Occipital lobe (tissue), 2 donors: Measurements from ENCODE around the gene ERRFI1. TPM values are rescaled to one million over a fixed set of nuclear protein-coding genes. Genes with fewer than 3 reads are reported as not detected.
A peak's percentile ranks its signal among the peaks of the same experiment; 100 is the strongest.

Experiments used
- DNase-seq: peaks from one replicate; lab custom pipeline; 2025; lab: John Stamatoyannopoulos, UW
- total RNA-seq: library from RNA; depleted of rRNA; stranded (reverse); fragments of >200 nt; gene quantifications from one replicate; pipeline ENCODE4 v1.2.3, GENCODE V29; 2014

Gene ERRFI1
- total RNA-seq, 1 donor from 2014 or later = 19.7 TPM

DNA sequence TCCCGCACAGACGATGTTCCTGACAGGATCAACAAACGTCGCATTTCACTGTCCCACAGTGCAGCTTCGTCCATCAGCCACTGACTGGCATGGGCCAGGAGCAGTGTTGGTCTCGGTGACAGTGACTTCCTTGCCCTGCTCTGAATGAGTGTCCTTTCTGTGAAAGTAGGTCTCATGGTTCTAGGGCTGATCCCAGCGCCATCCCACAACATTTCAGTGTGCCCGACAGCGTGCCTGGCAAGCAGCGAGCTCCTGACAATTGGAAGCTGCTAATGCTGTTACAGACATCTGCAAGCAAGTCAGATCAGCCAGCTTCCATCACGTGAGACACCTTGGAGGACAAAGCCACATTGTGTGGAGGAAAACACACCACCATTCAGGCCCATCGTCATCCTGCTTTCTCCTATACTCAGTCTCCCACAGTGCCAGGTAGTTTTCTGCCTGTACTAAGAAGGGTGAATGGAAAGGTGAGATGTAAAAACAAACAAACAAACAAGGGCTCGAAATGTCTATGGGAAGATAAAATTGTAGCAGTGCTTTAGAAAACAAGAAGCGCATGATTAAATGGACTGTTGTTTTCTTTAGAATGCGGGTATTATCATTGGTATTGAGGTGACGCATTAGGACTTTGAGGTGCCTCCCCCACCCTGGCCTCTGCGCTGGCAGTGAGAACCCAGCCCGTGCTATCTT, 21.9 kb downstream of the ERRFI1 start:
- peak; percentile 42 for DNase-seq

DNA sequence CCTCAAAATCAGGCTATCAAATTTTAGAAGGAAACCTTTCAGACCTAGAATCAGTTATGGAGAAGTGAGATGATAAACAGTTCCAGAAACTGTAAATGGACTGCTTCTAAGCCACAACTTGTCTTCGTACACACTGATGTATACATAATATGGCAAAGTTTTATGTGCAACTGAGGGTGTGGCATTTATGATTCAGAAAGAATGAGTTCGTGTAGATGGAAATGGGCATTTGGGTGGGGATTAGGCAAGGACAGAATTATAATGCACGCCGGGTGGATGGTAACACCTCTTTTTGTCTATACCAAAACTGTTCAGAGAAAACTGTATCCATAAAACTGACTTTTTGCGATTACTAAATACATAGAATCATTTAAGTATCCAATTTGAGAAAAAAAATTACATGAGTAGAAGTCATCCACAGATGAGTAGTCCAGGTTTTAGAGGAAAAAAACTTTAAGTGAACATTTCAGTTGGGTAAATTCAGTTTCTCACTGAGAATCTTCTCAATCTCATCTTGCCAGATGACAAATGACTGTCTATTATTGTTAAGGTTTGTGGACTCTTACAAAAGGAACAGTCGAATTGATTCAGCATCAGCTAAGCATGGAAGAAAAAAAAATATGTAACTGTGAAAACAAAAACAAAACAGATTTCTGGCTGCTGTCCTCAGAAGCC, 22.5 kb downstream of the ERRFI1 start:
- no peak for DNase-seq

DNA sequence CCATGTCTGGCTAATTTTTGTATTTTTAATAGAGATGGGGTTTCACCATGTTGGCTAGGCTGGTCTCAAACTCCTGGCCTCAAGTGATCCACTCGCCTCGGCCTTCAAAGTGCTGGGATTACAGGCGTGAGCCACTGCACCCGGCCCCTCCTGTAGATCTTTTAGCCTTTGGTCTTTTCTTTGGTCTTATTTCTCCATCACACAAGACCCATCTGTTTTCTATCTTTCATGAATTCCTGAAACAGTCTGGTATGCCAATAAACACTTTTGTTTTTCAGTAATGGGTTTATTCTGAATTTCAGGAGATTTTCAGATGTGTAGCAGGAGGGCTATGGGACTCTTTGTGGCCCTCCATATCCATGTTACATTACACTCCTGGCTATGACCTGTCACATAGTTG, 23.2 kb downstream of the ERRFI1 start:
- DNase-seq = no peak

DNA sequence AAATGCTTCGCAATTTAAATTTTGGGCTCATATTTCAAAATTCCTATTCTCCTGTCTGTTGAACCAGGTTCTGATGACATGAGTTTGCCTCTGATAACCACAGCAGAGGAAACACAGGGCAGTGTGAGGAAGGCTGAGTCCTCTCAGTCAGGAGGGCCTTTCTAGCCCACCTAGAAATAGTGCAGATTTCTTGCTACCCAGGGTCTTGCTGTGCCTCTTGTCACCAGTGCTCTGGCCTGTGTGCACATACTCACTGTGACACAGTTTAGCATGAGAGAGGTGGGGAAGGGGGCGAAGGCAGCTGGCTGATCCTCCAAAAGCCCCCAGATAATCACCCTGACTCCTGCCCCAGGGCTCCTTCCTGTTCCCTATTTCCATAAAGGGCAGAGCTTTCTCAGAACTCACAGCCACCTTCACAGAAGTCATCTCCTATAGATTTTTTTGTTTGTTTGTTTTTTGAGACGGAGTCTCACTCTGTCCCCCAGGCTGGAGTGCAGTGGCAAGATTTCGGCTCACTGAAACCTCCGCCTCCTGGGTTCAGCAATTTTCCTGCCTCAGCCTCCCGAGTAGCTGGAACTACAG, 23.7 kb downstream of the ERRFI1 start:
- DNase-seq = no peak

DNA sequence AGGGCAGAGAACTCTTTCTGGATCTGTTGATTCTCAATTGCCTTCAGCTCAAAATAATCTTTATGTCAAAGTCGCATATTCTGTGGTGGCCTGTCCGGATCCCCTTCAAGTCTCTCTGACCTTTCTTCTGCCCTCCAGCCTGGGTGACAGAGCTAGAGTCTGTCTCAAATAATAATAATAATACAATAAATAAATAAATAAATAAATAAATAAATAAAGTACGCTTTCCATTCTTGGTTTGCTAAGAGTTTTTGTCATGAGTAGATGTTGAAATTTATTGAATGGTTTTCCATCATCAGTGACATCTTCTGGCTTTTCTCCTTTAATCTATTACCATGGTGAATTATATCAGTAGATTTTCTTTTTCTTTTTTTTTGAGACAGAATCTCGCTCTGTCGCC, 30.7 kb downstream of the ERRFI1 start:
- no peak for DNase-seq

DNA sequence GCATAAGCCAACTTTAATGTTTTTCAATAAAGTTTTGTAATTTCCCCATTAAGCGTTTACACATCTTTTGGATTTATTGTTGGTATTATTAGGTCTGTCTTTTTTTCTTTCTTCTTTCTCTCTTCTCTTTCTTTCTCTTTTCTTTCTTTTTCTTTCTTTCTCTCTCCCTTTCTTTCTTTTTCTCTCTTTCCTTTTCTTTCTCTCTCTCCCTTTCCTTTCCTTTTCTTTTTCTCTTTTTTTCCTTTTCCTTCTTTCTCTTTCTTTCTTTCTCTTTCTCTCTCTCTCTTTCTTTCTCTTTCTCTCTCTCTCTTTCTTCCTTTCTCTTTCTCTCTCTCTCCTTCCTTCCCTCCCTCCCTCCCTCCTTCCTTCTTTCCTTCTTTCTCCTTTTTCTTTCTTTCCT, 31.3 kb downstream of the ERRFI1 start:
- DNase-seq = no peak

DNA sequence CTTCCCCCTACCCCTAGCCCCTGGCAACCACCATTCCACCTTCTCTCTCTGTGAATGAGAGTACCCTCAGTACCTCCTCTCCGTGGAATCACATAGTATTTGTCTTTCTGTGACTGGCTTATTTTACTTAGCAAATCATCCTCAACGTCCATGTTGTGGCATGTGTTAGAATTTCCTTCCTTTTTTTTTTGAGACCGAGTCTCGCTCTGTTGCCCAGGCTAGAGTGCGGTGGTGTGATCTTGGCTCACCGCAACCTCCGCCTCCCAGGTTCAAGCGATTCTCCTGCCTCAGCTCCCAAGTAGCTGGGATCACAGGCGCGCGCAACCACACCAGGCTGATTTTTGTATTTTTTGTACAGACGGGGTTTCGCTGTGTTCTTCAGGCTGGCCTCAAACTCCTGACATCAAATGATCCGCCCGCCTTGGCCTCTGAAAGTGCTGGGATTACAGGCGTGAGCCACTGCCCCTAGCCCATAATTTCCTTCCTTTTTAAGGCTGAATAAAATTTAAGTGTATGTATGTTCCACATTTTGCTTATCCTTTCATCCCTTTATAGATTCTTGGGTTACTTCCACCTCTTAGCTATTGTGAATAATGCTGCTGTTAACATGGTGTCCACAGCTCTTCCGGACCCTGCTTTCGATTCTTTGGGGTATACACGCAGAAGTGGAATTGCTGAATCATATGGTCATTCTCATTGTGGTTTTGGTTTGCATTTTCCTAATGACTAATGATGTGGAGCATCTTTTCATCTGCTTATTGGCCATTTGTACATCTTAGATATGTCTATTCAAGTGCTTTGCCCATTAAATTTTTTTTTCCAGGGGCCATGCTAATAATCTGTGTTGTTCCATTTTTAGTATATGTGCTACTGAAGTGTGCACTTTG, 32.3 kb downstream of the ERRFI1 start:
- no peak for DNase-seq

DNA sequence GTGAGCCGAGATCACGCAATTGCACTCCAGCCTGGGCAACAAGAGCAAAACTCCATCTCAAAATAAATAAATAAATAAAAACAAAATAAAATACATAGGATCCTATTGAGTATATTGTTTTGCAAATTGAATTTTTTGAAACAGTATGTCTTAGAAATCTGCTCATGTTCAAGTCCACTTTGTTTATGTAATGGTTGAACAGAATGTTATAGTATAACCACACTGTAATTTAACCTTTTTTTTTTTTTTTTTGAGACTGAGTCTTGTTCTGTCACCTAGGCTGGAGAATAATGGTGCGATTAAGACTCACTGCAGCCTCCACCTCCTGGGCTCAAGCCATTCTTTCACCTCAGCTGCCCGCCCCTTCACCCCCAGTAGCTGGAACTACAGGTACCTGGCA, 33.2 kb downstream of the ERRFI1 start:
- no peak for DNase-seq

DNA sequence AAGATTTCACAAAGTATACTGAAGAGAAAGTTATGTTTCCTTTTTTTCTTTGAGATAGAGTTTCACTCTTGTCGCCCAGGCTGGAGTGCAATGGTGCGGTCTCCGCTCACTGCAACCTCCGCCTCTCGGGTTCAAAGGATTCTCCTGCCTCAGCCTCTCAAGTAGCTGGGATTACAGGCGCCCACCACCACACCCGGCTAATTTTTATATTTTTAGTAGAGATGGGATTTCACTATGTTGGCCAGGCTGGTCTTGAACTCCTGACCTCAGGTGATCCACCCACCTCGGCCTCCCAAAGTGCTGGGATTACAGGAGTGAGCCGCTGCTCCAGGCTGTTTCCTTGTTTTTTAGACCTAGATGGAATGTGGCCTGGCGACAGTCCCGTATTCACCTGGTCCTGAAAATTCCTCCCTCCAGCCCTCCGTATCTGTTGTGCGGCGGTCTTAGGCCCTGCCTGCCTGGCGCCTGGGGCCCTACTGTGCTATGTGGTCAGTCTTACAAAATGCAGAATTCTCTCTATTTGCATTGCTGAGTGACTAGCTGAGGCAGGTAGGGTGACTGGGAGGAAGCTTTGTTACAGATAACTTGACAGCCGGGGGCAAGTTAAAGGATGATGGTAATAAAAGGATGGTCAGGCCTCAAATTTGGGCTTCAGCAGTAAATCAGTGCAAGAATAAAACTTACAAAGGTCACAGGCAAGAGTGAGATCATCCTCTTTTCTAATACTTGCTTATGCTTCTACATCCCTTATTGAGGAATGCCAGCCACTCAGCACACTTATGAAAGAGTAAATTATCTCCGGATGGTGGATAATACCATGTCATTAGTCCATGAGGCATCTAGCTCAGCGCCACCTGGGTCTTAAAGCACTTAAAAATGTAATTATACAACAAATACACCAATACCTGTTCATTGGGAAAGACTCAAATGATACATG, 34.3 kb downstream of the ERRFI1 start:
- DNase-seq = no peak

DNA sequence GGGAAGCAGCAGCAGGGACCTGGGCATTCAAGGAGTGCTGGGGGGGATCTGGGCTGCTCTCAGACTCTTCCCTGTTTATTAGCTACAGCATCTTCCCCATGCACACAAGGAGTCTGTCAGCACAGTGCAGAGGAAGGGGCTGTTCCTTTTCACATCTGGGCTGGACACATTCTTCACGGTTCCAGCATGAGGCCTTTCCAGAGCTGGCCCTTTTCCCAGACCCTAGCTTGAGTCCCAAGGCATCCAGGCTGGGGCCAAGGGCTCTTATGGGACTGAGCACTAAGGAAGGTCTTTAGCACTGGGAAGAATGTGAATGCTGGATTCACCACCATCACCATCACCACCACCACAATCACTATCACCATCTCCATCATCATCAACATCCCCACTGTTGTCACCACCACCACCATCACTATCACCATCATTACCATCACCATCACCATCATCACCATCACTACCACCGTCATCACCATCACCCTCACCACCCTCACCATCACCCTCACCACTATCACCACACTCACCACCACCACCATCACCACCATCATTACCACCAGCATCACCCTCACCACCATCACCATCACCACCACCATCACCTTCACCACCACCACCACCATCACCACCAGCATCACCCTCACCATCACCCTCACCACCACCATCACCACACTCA, 36.2 kb downstream of the ERRFI1 start:
- no peak for DNase-seq

DNA sequence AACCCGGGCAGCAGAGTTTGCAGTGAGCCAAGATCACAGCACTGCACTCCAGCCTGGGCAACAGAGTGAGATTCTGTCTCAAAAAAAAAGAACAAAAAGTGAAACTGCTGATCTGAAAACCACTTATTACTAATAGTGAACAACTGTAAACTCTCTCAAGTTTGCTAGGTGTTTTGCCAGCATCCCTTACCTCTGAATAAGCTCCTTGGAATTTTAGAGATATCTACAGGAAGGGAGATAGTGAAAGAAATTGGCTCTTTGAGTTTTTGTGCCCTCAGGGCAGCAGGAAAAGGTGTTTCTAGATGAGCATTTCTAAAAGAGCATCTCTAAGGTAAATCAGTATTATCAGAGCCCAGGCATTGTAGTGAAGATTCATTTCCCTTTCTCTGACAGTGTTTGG, 37.5 kb downstream of the ERRFI1 start:
- DNase-seq = no peak

DNA sequence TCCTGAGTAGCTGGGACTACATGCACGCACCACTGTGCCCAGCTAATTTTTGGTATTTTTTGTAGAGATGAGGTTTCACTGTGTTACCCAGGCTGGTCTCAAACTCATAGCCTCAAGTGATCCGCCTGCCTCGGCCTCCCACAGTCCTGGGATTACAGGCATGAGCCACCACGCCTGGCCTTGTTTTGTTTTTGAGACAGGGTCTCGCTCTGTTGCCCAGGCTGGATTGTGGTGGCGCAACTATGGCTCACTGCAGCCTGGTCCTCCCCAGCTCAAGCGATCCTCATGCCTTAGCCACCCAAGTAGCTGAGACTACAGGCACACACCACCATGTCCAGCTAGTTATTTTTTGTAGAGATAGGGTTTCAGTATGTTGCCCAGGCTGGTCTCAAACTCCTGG, 38.6 kb downstream of the ERRFI1 start:
- no peak for DNase-seq

DNA sequence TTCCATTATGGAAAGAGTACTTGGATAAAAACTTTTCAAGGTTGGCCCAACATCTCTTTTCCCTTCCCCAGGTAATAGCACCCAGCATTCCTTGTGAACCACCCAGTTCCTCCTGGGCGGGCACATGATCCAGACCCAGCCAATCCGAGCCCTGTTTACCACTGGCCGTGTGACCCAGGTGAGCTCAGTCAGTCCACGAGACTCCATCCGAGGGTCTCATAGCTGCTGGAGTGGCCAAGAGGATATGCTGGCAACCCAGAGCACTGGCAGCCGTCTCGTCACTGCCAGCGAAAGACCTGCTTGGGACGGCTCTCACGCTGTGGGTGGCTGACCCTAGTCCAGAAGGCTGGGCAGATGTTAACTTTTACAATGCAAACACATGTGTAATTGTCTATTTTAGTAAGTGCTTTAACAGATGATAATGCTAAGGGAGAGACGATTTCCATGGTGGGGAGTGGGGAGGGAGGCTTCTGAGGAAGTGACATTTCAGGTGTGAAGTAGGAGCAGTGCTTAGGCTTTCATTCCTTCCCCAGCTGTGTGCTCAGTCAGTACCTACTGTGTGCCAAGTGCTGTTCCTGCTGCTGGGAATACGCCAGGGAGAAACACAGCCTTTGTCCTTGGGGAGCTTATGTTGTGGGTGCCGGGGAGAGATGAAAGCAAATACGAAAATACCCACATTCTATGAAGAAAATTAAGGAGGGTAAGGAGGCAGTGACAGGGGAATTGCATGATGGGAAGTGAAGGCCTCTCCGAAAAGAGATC, 40.1 kb downstream of the ERRFI1 start:
- DNase-seq = no peak

DNA sequence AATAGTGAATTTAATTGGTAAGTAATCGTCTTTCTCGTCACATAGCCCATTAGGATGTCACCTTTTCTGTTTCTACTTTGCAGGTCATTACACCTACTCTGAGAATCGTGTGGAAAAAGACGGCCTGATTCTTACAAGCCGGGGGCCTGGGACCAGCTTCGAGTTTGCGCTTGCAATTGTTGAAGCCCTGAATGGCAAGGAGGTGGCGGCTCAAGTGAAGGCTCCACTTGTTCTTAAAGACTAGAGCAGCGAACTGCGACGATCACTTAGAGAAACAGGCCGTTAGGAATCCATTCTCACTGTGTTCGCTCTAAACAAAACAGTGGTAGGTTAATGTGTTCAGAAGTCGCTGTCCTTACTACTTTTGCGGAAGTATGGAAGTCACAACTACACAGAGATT, 41.3 kb downstream of the ERRFI1 start:
- no peak for DNase-seq

DNA sequence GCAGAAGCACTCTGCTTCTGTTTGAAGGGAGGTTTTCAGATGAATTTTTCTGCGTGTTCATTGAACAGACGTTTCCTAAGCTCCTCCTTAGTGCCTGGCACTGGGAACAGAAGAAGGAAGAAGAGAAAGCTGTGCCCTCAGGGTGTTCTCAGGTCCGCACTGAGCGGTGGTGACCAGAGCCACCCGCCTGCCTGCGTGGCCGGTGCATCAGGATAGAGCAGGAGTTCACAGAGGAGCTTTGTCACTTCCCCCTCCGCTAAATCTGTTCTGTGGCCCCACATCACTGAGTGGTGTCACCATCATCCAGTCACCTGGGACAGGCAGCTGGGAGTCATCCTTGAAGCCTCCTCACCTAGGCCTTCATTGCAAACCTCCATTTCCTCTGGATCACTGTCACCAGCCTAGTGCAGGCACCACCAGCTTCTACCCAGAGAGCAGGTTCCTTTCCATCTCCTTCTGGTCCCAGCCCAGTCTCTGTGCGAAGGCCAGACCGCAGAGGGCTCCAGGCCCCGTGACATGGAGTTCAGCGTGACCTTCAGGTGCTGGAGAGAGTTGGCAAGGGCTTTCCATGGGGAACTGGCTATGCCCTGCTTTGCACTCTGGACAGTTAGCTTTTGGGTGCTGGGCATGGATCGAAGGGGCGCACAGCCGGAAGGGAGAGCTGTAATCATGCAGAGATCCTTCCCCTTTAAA, 42.9 kb downstream of the ERRFI1 start:
- no peak for DNase-seq

DNA sequence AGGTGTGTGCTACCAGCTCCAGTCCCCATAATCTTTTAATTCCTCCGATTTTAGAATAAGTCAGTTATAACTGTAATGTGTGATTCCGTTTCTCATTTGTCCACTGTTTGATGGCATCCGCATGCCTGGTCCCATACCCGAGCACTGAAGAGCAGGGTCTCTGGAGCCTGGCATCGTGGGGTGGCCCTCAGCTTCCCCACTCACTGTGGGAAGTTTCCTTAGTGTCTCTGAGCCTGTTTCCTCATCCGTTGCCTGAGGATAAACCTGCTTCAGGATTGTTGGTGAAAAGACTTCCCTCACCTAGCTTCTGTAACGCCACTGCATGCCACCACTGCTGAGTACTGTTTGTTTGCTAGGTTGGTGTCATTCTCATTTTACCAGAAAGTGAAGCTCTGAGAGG, 45.1 kb downstream of the ERRFI1 start:
- no peak for DNase-seq

DNA sequence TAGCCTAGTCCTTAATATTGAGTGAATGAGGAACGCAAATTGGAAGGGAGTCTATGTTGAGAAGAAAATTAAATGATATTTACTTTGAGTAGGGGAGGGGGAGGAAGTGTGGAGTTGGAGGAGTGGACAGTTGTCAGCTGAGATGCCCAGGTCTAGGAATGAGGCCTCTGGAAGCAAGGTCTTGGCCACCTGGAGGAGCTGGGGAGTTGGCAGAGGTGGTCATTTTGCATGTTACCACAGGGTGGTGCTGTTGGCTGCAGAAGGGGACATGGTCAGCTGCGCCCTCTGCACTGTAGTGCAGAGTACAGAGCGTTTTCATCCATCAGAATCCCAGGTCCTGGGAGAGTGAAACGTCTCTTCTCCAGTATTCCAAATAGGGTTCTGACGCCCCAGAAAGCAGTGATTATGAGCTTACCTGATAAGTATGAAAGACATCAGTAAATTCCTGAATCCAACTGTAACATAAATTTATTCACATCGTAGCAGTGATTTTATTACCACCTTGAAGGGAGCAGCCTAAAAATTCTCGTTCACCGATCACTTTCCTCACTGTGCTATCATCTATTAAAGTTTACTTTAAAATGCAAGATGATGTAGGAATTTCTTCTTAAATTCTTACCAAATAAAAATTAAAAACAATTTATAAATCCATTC, 50.8 kb downstream of the ERRFI1 start:
- DNase-seq = no peak

DNA sequence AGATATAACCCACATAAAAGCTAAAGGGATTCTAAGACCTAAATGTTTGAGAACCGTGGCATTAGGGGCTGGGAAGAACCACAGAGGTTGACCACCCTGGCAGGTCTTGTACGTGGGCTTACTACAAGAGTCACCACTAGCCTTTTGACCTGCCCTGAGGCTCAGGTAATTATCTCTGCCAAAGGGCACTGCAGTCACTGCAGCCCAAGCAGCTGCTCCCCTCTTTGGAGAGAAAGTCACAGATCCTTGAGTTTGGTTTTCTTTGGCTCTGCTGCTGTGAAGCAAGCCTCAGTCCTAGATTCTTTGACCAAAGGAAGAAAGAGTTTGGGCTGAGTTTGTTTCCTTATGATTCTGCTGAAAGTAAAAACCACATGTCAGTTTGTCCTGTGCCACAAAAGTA, 53.0 kb downstream of the ERRFI1 start:
- no peak for DNase-seq

DNA sequence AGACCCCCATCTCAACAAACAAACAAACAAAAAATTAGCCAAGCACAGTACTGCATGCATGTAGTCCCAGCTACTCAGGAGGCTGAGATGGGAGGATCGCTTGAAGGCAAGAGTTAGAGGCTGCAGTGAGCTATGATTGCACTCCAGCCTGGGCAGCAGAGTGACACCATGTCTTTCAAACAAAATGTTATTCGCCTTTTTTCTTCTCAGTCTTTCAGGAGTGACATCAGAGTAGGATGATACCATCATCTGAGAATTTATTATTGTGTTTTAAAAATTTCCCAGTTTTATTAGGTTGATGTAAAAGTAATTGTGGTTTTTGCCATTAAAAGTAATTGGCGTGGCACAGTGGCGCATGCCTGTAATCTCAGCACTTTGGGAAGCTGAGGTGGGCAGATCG, 53.8 kb downstream of the ERRFI1 start:
- no peak for DNase-seq
